Measurements from ENCODE around the gene OR14A2. TPM values are rescaled to one million over a fixed set of nuclear protein-coding genes. Genes with fewer than 3 reads are reported as not detected.
"Not testable (repeated sequence)": the region's sequence is repeated elsewhere in the genome, so short reads cannot be mapped to it uniquely, and the experiment has no call there.

The OR14A2 gene
- total RNA-seq, 2 donors from 2014 or later, result not detected

DNA sequence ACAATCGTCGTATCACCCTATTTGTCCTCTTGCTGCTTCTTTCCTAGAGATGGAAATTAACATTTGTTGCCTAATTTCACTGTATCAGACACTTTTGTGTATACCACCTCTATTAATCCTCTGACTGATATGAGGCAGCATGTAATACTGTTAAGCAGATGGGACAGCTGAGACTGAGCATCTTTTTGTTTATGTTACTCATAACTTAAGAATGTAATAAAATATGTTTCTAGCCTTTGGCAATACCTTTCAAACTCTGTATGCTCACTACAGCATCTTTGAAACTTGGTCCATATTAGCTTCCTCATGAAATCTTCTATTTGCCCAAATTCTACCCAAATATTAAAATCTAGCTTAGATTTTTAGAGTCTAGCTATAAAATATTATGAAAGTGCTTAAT lies 7.2 kb downstream of the OR14A2 start:
- H3K9me3 ChIP-seq, result no peaks in the 10 kb centered on the region
- no peak for DNase-seq (ENCODE audit: low spot score)
- WGBS, result 94% methylated on average over 2 of the region's 2 CpGs
- H3K36me3 ChIP-seq, result no peaks in the 10 kb centered on the region
- no peaks in the 10 kb centered on the region for H3K4me1 ChIP-seq (replicated peaks)
- H3K27me3 ChIP-seq (replicated peaks; ENCODE audit: insufficient read depth), result no peaks in the 10 kb centered on the region
- intact Hi-C loops (cut with DNase I), result no loop called here
- H3K4me3 ChIP-seq, result no peak overlapping the region
- H3K27ac ChIP-seq, result no peak overlapping the region
- TF ChIP-seq POLR2A (IDR thresholded peaks at IDR 0.05), result no peak
- TF ChIP-seq, protein P1, sequence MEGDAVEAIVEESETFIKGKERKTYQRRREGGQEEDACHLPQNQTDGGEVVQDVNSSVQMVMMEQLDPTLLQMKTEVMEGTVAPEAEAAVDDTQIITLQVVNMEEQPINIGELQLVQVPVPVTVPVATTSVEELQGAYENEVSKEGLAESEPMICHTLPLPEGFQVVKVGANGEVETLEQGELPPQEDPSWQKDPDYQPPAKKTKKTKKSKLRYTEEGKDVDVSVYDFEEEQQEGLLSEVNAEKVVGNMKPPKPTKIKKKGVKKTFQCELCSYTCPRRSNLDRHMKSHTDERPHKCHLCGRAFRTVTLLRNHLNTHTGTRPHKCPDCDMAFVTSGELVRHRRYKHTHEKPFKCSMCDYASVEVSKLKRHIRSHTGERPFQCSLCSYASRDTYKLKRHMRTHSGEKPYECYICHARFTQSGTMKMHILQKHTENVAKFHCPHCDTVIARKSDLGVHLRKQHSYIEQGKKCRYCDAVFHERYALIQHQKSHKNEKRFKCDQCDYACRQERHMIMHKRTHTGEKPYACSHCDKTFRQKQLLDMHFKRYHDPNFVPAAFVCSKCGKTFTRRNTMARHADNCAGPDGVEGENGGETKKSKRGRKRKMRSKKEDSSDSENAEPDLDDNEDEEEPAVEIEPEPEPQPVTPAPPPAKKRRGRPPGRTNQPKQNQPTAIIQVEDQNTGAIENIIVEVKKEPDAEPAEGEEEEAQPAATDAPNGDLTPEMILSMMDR (IDR thresholded peaks at IDR 0.05), result no peak
- TF ChIP-seq POLR2AphosphoS5 (IDR thresholded peaks at IDR 0.05), result no peak

GRCh38 chr1:247738315-247738714 lies 9.6 kb downstream of the OR14A2 start, which contains the start of gene OR14K1:
OR14K1 (plus strand) TSS chr1:247738615; CDS start chr1:247738615, 0 bp downstream.
- intact Hi-C loops (cut with DNase I), result no loop called here
- Histone ChIP-seq H3K9me3 (no peaks in the 10 kb centered on the region), H3K27ac (no peak within 1 kb of the TSS), H3K27me3 (replicated peaks; ENCODE audit: insufficient read depth) (no peaks in the 10 kb centered on the region), H3K36me3 (no peaks in the 10 kb centered on the region), H3K4me3 (no peak within 1 kb of the TSS), H3K4me1 (replicated peaks) (no peaks in the 10 kb centered on the region)
- 100% methylated on average over 1 of the region's 1 CpG for WGBS
- no peak for DNase-seq (ENCODE audit: low spot score)
- TF ChIP-seq POLR2A (IDR thresholded peaks at IDR 0.05), result no peak
- TF ChIP-seq POLR2AphosphoS5 (IDR thresholded peaks at IDR 0.05), result no peak
- TF ChIP-seq, protein P1 (IDR thresholded peaks at IDR 0.05), result no peak

GRCh38 chr1:247721222-247721621 lies 26.7 kb downstream of the OR14A2 start:
- no peak overlapping the region for H3K4me3 ChIP-seq
- no peaks in the 10 kb centered on the region for H3K27me3 ChIP-seq (replicated peaks; ENCODE audit: insufficient read depth)
- H3K4me1 ChIP-seq (replicated peaks), result no peaks in the 10 kb centered on the region
- no peaks in the 10 kb centered on the region for H3K36me3 ChIP-seq
- intact Hi-C loops (cut with DNase I), result no loop called here
- WGBS, result 93% methylated on average over 4 of the region's 4 CpGs
- TF ChIP-seq, protein P1 (IDR thresholded peaks at IDR 0.05), result no peak
- no peak for TF ChIP-seq POLR2AphosphoS5 (IDR thresholded peaks at IDR 0.05)
- TF ChIP-seq POLR2A (IDR thresholded peaks at IDR 0.05), result no peak
- H3K9me3 ChIP-seq, result no peaks in the 10 kb centered on the region
- no peak overlapping the region for H3K27ac ChIP-seq
- no peak for DNase-seq (ENCODE audit: low spot score)

GRCh38 chr1:247716546-247716945 lies 31.4 kb downstream of the OR14A2 start, which contains the start of gene OR6F1:
OR6F1 (minus strand) TSS chr1:247716646; CDS start chr1:247712755, 3,891 bp downstream.
- Histone ChIP-seq H3K4me3 (no peak within 1 kb of the TSS), H3K27me3 (replicated peaks; ENCODE audit: insufficient read depth) (no peaks in the 10 kb centered on the region), H3K9me3 (no peaks in the 10 kb centered on the region), H3K27ac (no peak within 1 kb of the TSS), H3K36me3 (no peaks in the 10 kb centered on the region), H3K4me1 (replicated peaks) (no peaks in the 10 kb centered on the region)
- no peak for DNase-seq (ENCODE audit: low spot score)
- WGBS, result 84% methylated on average over 3 of the region's 3 CpGs
- TF ChIP-seq POLR2A (IDR thresholded peaks at IDR 0.05) (no peak), POLR2AphosphoS5 (IDR thresholded peaks at IDR 0.05) (no peak)
- TF ChIP-seq, protein P1 (IDR thresholded peaks at IDR 0.05), result no peak
- intact Hi-C loops (cut with DNase I), result no loop called here

DNA sequence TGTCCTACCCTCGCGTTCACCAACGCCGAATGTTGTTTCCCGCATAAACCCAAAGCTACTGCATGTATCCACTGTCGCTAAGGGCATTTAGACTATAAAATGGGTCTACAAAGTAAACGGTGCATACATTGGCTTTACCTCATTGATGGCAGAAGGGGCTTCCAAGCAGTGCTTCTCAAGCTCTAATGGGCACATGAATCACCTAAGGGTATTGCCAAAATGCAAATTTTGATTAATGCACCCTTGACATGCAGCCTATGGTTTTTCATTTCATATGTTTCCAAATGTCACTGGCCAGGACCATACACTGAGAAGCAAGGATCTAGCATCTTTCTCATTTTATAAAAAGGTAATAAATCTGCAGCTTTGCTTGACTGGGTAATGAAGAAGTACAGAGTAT lies 34.2 kb downstream of the OR14A2 start:
- no peak for DNase-seq (ENCODE audit: low spot score)
- H3K36me3 ChIP-seq, result no peaks in the 10 kb centered on the region
- H3K27me3 ChIP-seq (replicated peaks; ENCODE audit: insufficient read depth), result no peaks in the 10 kb centered on the region
- WGBS, result 90% methylated on average over 7 of the region's 7 CpGs
- no peaks in the 10 kb centered on the region for H3K4me1 ChIP-seq (replicated peaks)
- no peak overlapping the region for H3K27ac ChIP-seq
- no peak for TF ChIP-seq POLR2AphosphoS5 (IDR thresholded peaks at IDR 0.05)
- TF ChIP-seq POLR2A (IDR thresholded peaks at IDR 0.05), result no peak
- TF ChIP-seq, protein P1 (IDR thresholded peaks at IDR 0.05), result no peak
- no peak overlapping the region for H3K4me3 ChIP-seq
- no peaks in the 10 kb centered on the region for H3K9me3 ChIP-seq
- intact Hi-C loops (cut with DNase I), result no loop called here

DNA sequence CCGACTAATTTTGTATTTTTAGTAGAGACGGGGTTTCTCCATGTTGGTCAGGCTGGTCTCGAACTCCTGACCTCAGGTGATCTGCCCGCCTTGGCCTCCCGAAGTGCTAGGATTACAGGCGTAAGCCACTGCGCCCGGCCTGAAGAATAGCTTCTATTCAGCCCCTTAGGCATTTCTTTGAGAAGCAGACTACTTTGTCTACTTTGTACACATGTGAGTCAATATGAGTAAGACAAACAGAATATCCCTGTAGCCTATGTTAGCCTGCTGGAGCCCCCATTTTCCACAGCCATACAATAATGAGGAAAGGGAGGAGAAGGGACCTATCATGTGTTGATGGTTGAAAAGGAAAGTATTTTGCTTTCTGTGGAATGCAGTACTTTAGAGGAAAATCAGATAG lies 37.3 kb downstream of the OR14A2 start:
- H3K9me3 ChIP-seq; DNase-seq (ENCODE audit: low spot score); H3K4me3 ChIP-seq; intact Hi-C loops (cut with DNase I); H3K27ac ChIP-seq; H3K4me1 ChIP-seq (replicated peaks); H3K36me3 ChIP-seq; H3K27me3 ChIP-seq (replicated peaks; ENCODE audit: insufficient read depth): not testable (repeated sequence)
- 97% methylated on average over 8 of the region's 8 CpGs for WGBS

Data from prostate gland (tissue), 2 donors.